AML-193 (cell line): ENCODE data around the gene PRKAG3.
"Not testable (repeated sequence)": the region's sequence is repeated elsewhere in the genome, so short reads cannot be mapped to it uniquely, and the experiment has no call there.

ENCODE experiments used
- DNase-seq, 2 experiments: peaks; one replicate each; lab custom pipeline; 2025; lab: John Stamatoyannopoulos, UW

PRKAG3 gene

DNA sequence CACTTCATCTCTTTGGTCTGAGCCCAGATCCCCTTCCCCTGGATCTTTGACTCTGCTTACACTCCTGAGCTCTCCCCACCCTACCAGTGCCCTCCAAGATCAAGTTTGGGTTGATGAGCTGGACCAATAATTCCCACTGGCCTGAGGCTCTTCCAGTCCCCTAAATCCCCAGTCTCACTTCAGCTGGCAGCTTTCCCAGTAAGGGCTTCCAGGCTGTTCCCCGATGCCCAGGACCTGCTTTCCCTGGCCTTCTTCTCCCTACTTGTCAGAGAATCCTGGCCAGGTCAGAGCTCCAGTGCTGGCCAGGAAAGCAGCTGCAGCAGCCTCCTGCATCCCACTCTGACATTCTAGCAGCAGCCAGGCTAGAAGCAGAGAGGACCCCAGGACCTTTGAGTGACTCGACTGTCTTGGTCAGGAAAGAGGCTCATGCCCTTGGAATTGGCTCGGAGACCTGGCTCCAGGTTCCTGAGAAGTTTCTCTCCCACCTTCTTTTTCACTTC, 31.5 kb upstream of the PRKAG3 start:
- no peak for DNase-seq

GRCh38 chr2:218861645-218862318, 30.2 kb upstream of the PRKAG3 start:
- DNase-seq, result no peak

GRCh38 chr2:218860950-218861381, 29.4 kb upstream of the PRKAG3 start:
- DNase-seq, result peak in 1 of 2 experiments; percentile 13

- DNase-seq, result no peak
Observed at GRCh38 chr2:218859988-218860831, 28.6 kb upstream of the PRKAG3 start.

DNA sequence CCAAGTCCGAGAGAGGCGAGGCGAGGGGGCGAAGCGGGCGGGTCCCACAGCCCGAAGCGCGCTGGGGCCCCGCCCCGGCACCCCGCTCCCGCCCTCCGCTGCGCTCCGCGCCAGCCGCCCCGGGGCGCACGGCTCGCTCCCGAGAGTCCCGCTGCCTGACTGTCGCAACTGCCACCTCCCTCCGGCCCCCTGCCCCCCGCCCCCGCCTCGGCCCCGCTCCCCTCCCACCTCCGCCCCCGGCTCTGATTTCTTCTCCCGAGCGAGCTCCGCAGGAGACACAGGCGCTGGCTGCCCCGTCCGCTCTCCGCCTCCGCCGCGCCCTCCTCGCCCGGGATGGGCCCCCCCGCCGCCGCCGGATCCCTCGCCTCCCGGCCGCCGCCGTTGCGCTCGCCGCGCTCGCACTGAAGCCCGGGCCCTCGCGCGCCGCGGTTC, 28.0 kb upstream of the PRKAG3 start, which contains the start of gene WNT6:
WNT6 (plus strand) TSS at position 250 of the 432 bp plus-strand sequence. CDS start 233 bp downstream, outside the sequence.
- DNase-seq, result no peak

- no peak for DNase-seq
Observed at GRCh38 chr2:218858671-218859555, 27.3 kb upstream of the PRKAG3 start.

GRCh38 chr2:218858138-218858445, 26.5 kb upstream of the PRKAG3 start:
- no peak for DNase-seq

DNA sequence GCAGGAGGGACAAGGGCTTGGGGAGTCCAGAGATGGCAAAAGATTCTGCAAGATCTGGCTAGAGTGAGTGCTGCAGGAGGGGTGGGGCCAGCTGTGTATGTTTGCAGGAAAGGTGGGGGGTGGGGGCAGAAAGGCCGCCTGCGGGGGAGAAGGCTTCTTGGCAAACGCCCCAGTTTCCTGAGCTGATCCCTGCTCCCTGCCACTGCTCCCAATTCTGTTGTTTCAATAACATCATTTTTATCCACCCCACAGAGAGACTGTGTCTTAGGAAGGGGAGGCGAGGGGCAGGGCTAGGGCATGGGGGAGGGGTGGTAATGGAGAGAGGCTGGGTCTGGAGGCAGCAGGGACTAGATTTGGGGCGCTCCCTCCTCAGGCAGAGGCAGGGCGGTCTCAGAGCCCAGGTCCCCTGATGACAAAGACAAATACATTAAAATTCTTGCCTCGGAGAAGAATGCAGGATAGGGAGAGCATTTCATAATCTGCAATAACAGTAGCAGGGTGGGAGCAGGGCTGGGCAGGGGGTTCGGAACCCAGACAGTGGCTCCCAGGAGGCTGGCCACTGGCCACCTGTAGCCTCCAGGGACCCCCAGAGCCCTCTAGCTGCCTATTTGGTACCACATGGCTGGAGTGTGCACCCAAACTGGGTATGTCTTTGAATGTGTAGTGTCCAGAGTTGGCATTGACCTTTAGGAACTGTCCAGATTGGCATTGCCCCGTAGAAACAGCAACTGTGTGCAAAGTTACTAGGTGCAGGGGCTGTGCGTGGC, 26.0 kb upstream of the PRKAG3 start:
- DNase-seq, result no peak

DNA sequence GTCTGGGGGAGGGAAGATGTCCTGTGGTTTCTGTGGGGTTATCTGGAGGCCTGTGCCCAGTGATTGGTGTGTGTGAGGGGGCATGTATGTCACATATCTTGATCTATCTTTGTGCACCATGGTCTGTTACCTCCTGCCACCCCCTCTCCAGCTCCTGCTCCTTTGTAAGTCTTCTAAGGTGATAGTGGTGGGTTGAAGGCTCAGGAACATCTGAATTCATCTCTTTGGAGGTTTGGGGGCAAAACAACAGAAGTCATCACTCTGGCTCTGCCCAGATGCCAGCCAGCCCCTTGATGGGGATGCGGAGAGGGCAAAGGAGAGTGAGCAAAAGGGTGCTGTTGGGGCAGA, 25.3 kb upstream of the PRKAG3 start:
- no peak for DNase-seq

- no peak for DNase-seq
Observed at GRCh38 chr2:218856167-218856895, 24.7 kb upstream of the PRKAG3 start.

DNA sequence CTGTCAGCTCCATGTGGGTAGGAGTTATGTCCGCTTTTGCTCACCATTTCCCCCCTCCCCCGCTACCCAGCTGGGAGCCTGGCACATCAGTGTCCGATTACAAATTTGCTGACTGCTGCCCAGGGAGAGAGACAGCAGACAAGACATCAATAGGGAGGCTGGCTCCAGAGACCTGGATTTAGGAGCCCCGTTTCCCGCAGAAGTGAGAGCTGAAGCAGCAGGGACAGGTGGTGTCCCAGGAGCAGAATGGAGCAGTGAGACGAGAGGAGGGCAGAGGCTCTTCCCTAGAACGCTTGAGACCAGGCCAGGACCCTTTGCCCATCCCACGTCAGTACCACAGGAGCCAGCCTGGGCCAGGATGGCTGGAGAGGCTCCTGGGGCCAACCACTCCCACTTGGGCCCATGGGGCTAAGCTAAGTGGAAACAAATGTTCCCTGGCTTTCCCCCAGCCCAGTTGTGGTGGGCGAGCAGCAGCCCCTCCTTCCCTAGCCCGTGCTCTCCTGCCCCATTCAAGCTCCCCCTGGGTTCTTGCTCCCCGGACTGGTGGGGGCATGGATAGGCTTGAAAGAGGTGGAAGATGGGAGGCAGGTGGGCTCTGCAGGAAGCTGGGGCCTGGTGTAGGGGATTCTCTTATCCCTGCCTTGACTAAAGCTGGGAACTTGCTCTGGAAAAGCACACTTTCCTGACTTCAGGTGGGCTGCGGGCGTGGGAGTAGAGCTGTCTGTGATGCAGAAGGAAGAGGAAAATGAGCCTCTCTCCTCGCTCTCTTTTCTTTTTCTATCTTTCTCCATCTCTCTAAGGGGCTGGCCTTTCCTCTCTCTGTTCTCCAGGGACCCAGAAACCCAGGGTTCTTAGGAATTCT, 23.9 kb upstream of the PRKAG3 start:
- no peak for DNase-seq

DNA sequence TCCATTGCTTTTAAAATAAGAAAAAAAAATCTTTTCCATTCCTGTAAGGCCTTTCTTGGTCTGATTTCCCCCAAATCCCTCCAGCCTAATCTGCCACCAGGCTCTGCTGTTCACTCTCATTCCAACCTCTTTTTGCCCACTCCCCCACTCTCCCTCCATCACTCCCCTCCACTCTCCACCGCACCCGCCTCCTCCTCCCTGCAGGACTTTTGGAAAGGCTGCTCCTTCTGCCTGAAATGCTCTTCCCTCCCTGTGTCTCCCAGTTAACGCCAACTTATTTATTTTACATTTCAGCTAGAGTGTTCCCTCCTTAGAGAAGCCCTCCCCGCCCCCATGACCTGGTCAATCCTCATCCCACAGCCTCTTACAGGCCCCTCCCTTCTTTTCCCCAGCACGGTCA, 23.3 kb upstream of the PRKAG3 start:
- no peak for DNase-seq

GRCh38 chr2:218853766-218854165, 22.2 kb upstream of the PRKAG3 start:
- peak in 1 of 2 experiments; percentile 18 for DNase-seq

DNA sequence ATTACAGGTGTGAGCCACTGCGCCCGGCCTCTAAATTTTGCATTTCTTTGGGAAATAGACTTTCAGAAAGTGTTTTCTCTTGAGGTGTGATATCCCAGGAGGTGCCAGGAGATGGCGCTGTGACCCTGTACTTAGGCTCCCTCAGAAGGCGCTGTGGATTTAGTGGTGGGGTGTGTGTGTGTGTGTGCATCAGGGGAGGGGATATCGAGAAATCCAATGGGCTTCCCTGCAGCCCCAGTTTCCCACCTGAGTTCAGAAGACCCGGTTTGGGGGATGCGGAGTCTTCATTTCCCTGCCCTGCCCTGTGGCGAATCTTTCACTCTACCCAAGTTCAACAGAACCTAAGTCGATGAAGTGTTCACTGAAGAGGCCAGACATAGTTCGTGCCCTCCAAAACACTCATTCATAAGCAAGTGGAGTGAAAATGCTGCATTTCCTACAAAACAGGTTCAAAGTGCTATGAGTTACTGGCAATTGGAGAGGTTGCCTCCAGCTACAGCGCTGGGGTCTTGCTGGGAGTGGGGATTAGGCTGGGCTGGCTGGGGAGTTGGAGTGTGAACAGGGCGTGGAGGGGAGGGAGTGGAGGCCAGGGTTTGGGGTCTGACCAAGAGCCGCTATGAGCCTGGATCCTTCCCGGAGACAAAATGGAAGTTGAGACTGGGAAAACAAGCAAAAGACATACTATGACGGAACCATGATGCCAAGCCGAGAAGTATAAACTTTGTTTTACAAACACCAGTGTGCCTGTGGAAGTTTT, 21.5 kb upstream of the PRKAG3 start:
- peak; percentile 47 to 56 for DNase-seq

- DNase-seq, result no peak
Observed at GRCh38 chr2:218851286-218851685, 19.7 kb upstream of the PRKAG3 start.

DNA sequence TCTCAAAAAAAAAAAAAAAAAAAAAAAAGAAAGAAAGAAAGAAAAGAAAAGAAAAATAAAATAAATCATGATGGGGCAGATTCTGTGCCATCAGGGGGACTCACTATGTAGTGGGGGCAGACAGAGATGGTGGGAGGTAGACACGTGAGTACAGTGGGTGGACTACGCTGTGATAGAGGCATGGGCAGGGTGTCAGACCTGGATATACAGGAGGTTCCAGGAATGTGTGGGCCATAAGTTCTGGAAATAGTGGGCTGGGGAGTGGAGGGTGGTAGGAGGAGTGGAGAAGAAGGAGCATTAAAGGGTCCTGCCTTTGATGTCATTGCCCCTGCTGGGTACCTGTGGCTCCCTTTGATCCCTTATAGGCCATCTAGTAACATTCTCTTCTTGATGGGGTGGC, 19.2 kb upstream of the PRKAG3 start:
- DNase-seq, result no peak

GRCh38 chr2:218849721-218850120, 18.1 kb upstream of the PRKAG3 start:
- DNase-seq, result no peak

DNA sequence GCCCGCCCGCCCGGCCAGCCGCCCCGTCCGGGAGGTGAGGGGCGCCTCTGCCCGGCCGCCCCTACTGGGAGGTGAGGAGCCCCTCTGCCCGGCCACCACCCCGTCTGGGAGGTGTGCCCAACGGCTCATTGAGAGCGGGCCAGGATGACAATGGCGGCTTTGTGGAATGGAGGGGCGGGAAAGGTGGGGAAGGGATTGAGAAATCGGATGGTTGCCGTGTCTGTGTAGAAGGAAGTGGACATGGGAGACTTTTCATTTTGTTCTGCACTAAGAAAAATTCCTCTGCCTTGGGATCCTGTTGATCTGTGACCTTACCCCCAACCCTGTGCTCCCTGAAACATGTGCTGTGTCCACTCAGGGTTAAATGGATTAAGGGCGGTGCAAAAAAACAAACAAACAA, 15.4 kb upstream of the PRKAG3 start:
- DNase-seq, result not testable (repeated sequence)

DNA sequence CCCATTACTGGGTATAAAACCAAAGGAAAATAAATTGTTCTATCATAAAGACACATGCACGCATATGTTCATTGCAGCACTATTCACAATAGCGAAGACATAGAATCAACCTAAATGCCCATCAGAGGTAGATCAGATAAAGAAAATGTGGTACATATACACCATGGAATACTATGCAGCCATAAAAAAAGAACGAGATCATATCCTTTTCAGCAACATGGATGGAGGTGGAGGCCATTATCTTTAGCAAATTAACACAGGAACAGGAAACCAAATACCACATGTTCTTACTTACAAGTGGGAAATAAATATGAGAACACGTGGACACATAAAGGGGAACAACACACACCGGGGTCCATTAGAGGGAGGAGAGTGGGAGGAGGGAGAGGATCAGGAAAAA, 12.7 kb upstream of the PRKAG3 start:
- not testable (repeated sequence) for DNase-seq
